ENCODE results near the gene IRAK1. TPM values are rescaled to one million over a fixed set of nuclear protein-coding genes. Genes with fewer than 3 reads are reported as not detected.

The IRAK1 gene
- total and polyA plus RNA-seq, 2 of the 13 experiments (the other 11 are each of a cell fraction or from before 2014, with no cell fraction given): 57.7 to 77.3 TPM

DNA sequence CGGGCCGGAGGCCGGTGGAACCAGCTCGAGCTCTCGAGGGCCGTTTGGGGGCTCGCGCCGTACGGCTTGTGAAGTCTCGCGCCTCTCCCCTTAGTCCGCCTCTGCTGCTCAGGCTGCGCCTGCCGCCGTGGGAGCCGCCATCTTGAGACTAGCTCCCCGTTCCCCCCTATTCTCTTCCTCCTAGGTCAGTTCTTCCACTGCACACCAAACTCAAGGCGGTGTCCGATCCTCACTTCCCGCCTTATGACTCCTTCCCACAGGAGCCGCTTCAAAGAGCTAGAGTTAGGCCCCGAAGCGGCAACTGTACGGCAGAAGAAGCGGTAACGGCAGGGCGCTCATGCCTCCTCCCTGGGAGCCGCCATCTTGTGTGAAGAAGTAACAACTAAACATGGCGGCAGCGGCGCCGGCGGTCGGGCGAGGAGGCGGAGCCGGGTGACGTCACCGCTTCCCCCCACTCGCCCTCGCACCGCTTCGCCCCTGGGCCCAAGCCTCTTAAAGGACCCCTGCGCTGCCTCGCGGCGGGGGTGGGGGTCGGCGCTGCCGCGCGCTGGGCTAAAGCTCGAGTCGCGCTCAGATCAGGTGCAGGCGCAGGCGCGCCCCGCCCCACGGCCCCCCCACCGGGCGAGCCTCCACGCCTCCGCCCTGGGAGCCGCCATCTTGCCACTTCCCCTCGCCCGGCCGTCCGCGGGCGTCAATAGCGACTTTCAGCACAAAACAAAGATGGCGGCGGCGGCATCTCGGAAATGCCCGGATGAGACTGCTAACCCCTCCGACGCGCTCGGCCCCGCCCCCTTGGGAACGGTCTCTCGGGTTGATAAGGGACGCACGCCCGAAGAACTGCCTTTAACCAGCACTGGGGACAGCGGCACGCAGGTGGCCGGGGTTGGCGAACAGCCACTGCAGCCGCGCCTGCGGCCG is 48.0 kb downstream of the IRAK1 start, which contains the start of gene HCFC1 (continued):
- TF ChIP-seq ATF7 (IDR thresholded peaks at IDR 0.05): peak; percentile 95
- TF ChIP-seq ATF7 (CRISPR knock-in tag; IDR thresholded peaks at IDR 0.05): peak; percentile 80
- peak; percentile 46; the same call in 1 of the 2 replicates for TF ChIP-seq SP2 (CRISPR knock-in tag; IDR thresholded peaks at IDR 0.05)
- TF ChIP-seq, protein P1, sequence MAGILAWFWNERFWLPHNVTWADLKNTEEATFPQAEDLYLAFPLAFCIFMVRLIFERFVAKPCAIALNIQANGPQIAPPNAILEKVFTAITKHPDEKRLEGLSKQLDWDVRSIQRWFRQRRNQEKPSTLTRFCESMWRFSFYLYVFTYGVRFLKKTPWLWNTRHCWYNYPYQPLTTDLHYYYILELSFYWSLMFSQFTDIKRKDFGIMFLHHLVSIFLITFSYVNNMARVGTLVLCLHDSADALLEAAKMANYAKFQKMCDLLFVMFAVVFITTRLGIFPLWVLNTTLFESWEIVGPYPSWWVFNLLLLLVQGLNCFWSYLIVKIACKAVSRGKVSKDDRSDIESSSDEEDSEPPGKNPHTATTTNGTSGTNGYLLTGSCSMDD (CRISPR knock-in tag; IDR thresholded peaks at IDR 0.05): no peak
- TF ChIP-seq, protein P2, sequence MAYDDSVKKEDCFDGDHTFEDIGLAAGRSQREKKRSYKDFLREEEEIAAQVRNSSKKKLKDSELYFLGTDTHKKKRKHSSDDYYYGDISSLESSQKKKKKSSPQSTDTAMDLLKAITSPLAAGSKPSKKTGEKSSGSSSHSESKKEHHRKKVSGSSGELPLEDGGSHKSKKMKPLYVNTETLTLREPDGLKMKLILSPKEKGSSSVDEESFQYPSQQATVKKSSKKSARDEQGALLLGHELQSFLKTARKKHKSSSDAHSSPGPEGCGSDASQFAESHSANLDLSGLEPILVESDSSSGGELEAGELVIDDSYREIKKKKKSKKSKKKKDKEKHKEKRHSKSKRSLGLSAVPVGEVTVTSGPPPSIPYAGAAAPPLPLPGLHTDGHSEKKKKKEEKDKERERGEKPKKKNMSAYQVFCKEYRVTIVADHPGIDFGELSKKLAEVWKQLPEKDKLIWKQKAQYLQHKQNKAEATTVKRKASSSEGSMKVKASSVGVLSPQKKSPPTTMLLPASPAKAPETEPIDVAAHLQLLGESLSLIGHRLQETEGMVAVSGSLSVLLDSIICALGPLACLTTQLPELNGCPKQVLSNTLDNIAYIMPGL (CRISPR knock-in tag; IDR thresholded peaks at IDR 0.05; ENCODE audit: borderline replicate concordance in 1 of 2, low read depth in 1 of 2): peak in 1 of 2 experiments; percentile 63; a peak in 2 of 4 replicates
- TF ChIP-seq RELA (CRISPR knock-in tag; IDR thresholded peaks at IDR 0.05): no peak
- no peak for TF ChIP-seq ZNF205 (CRISPR knock-in tag; IDR thresholded peaks at IDR 0.05)
- TF ChIP-seq, protein P3, sequence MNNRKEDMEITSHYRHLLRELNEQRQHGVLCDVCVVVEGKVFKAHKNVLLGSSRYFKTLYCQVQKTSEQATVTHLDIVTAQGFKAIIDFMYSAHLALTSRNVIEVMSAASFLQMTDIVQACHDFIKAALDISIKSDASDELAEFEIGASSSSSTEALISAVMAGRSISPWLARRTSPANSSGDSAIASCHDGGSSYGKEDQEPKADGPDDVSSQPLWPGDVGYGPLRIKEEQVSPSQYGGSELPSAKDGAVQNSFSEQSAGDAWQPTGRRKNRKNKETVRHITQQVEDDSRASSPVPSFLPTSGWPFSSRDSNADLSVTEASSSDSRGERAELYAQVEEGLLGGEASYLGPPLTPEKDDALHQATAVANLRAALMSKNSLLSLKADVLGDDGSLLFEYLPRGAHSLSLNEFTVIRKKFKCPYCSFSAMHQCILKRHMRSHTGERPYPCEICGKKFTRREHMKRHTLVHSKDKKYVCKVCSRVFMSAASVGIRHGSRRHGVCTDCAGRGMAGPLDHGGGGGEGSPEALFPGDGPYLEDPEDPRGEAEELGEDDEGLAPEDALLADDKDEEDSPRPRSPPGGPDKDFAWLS (CRISPR knock-in tag; IDR thresholded peaks at IDR 0.05; ENCODE audit: borderline replicate concordance): no peak
- peak; percentile 27; the same call in 1 of the 2 replicates for TF ChIP-seq ZNF350 (CRISPR knock-in tag; IDR thresholded peaks at IDR 0.05; ENCODE audit: borderline replicate concordance, low read depth)
- no peak for TF ChIP-seq HMGA1 (CRISPR knock-in tag; conservative IDR thresholded peaks at IDR 0.05)
- TF ChIP-seq MZF1 (CRISPR knock-in tag; IDR thresholded peaks at IDR 0.05; ENCODE audit: borderline replicate concordance): no peak
- TF ChIP-seq SAFB2 (CRISPR knock-in tag; IDR thresholded peaks at IDR 0.05; ENCODE audit: borderline replicate concordance, low read depth): peak; percentile 67; the same call in 1 of the 2 replicates
- TF ChIP-seq ZFP36L1 (CRISPR knock-in tag; IDR thresholded peaks at IDR 0.05): no peak
- TF ChIP-seq ZNF737 (CRISPR knock-in tag; IDR thresholded peaks at IDR 0.05; ENCODE audit: borderline replicate concordance): 0 out of 2 replicates have a peak, but pooled peaks have one; percentile 41
- no peak for TF ChIP-seq WIZ (CRISPR knock-in tag; IDR thresholded peaks at IDR 0.05)
- no peak for TF ChIP-seq SSRP1 (CRISPR knock-in tag; IDR thresholded peaks at IDR 0.05)
- peak; percentile 31; the same call in 1 of the 2 replicates for TF ChIP-seq MED1 (CRISPR knock-in tag; IDR thresholded peaks at IDR 0.05)
- TF ChIP-seq, protein P4, sequence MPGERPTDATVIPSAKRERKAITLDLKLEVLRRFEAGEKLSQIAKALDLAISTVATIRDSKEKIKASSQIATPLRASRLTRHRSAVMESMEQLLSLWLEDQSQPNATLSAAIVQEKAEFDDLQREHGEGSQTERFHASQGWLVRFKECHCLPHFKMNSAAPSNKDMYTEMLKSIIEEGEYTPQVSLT (CRISPR knock-in tag; IDR thresholded peaks at IDR 0.05; ENCODE audit: borderline replicate concordance, low read depth): no peak
- TF ChIP-seq ZNF34 (CRISPR knock-in tag; IDR thresholded peaks at IDR 0.05; ENCODE audit: borderline replicate concordance): no peak
- TF ChIP-seq REXO4 (CRISPR knock-in tag; IDR thresholded peaks at IDR 0.05; ENCODE audit: borderline replicate concordance): no peak
- TF ChIP-seq ZNF543 (CRISPR knock-in tag; IDR thresholded peaks at IDR 0.05): no peak; the same call in 1 of the 2 replicates
- TF ChIP-seq SMARCC2 (IDR thresholded peaks at IDR 0.05): no peak
- TF ChIP-seq, protein P5, sequence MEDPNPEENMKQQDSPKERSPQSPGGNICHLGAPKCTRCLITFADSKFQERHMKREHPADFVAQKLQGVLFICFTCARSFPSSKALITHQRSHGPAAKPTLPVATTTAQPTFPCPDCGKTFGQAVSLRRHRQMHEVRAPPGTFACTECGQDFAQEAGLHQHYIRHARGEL (CRISPR knock-in tag; IDR thresholded peaks at IDR 0.05): no peak
- TF ChIP-seq SMARCE1 (IDR thresholded peaks at IDR 0.05; ENCODE audit: borderline replicate concordance): no peak
- TF ChIP-seq ZNF788 (CRISPR knock-in tag; IDR thresholded peaks at IDR 0.05; ENCODE audit: borderline replicate concordance): 0 out of 2 replicates have a peak, but pooled peaks have one; percentile 24

Measured in HepG2 (cell line).